ENCODE data around the gene RELN. TPM values are rescaled to one million over a fixed set of nuclear protein-coding genes. Genes with fewer than 3 reads are reported as not detected.

The RELN gene
- polyA plus RNA-seq, 1 donor (not counting 4 experiments of a cell fraction or from before 2014, with no cell fraction given): not detected

GRCh38 chr7:103729026-103729425, 260.4 kb downstream of the RELN start:
- H3K4me3 ChIP-seq (ENCODE audit: control insufficient read depth in 2 of 3, extremely low read depth in 1 of 3, insufficient read depth in 2 of 3, low read depth in 1 of 3, low read length in 3 of 3): no peak overlapping the region
- no peak overlapping the region for H3K9ac ChIP-seq (ENCODE audit: control insufficient read depth, extremely low read depth, insufficient read depth, low read length)
- H3K9me1 ChIP-seq (ENCODE audit: control insufficient read depth, extremely low read depth, insufficient read depth, low read length): no peaks in the 10 kb centered on the region
- no peaks in the 10 kb centered on the region for H4K20me1 ChIP-seq (ENCODE audit: control insufficient read depth, extremely low read depth, insufficient read depth, low read length)
- H3K36me3 ChIP-seq (ENCODE audit: control insufficient read depth in 2 of 2, extremely low read depth in 1 of 2, insufficient read depth in 2 of 2, low read length in 2 of 2): no peaks in the 10 kb centered on the region
- no peaks in the 10 kb centered on the region for H3K79me2 ChIP-seq (ENCODE audit: control insufficient read depth, insufficient read depth, low read length)
- dilution Hi-C loops (cut with MboI; ENCODE audit: extremely low pct_ligation_motif_present, low sequenced_read_pairs): no loop called here
- TF ChIP-seq CTCF (optimal IDR thresholded peaks at IDR 0.05 in 1 of 3, IDR thresholded peaks at IDR 0.05 in 1 of 3, conservative IDR thresholded peaks at IDR 0.05 in 1 of 3; ENCODE audit: extremely low read depth in 1 of 3, insufficient read depth in 2 of 3, low read length in 3 of 3) (no peak), EZH2 (IDR thresholded peaks at IDR 0.05; ENCODE audit: low read length) (no peak)
- no peak overlapping the region for H3K27ac ChIP-seq (ENCODE audit: control insufficient read depth, insufficient read depth, low read length)
- FAIRE-seq (no peak), DNase-seq (ENCODE audit: low read depth, low spot score) (no peak)
- H2AFZ ChIP-seq (ENCODE audit: control insufficient read depth, low read length): no peak overlapping the region
- no peaks in the 10 kb centered on the region for H3K9me3 ChIP-seq (ENCODE audit: control insufficient read depth, low read depth, low read length)
- H3K4me1 ChIP-seq (ENCODE audit: control insufficient read depth, extremely low read depth, insufficient read depth, low read length): no peaks in the 10 kb centered on the region
- no peaks in the 10 kb centered on the region for H3K27me3 ChIP-seq (ENCODE audit: control insufficient read depth, extremely low read depth, insufficient read depth, low read length)
- no peak overlapping the region for H3K4me2 ChIP-seq (ENCODE audit: control insufficient read depth, extremely low read depth, insufficient read depth, low read depth, low read length)

GRCh38 chr7:103727982-103728610, 261.4 kb downstream of the RELN start:
- Histone ChIP-seq H3K9me3 (ENCODE audit: control insufficient read depth, low read depth, low read length) (no peaks in the 10 kb centered on the region), H3K4me2 (ENCODE audit: control insufficient read depth, extremely low read depth, insufficient read depth, low read depth, low read length) (no peak overlapping the region), H3K4me1 (ENCODE audit: control insufficient read depth, extremely low read depth, insufficient read depth, low read length) (no peaks in the 10 kb centered on the region), H3K9ac (ENCODE audit: control insufficient read depth, extremely low read depth, insufficient read depth, low read length) (no peak overlapping the region), H3K79me2 (ENCODE audit: control insufficient read depth, insufficient read depth, low read length) (no peaks in the 10 kb centered on the region), H4K20me1 (ENCODE audit: control insufficient read depth, extremely low read depth, insufficient read depth, low read length) (no peaks in the 10 kb centered on the region), H3K9me1 (ENCODE audit: control insufficient read depth, extremely low read depth, insufficient read depth, low read length) (no peaks in the 10 kb centered on the region), H2AFZ (ENCODE audit: control insufficient read depth, low read length) (no peak overlapping the region), H3K27ac (ENCODE audit: control insufficient read depth, insufficient read depth, low read length) (no peak overlapping the region), H3K27me3 (ENCODE audit: control insufficient read depth, extremely low read depth, insufficient read depth, low read length) (no peaks in the 10 kb centered on the region), H3K4me3 (ENCODE audit: control insufficient read depth in 2 of 3, extremely low read depth in 1 of 3, insufficient read depth in 2 of 3, low read depth in 1 of 3, low read length in 3 of 3) (no peak overlapping the region), H3K36me3 (ENCODE audit: control insufficient read depth in 2 of 2, extremely low read depth in 1 of 2, insufficient read depth in 2 of 2, low read length in 2 of 2) (no peaks in the 10 kb centered on the region)
- TF ChIP-seq CTCF (optimal IDR thresholded peaks at IDR 0.05 in 1 of 3, IDR thresholded peaks at IDR 0.05 in 1 of 3, conservative IDR thresholded peaks at IDR 0.05 in 1 of 3; ENCODE audit: extremely low read depth in 1 of 3, insufficient read depth in 2 of 3, low read length in 3 of 3) (no peak), EZH2 (IDR thresholded peaks at IDR 0.05; ENCODE audit: low read length) (no peak)
- FAIRE-seq (no peak), DNase-seq (ENCODE audit: low read depth, low spot score) (no peak)
- dilution Hi-C loops (cut with MboI; ENCODE audit: extremely low pct_ligation_motif_present, low sequenced_read_pairs): no loop called here

Data from keratinocyte (primary cell).